ENCODE data around the gene SLC5A9.

GRCh38 chr1:48214820-48215219 lies 7.7 kb upstream of the SLC5A9 start:
- no peak for TF ChIP-seq CTCF (conservative IDR thresholded peaks at IDR 0.05; ENCODE audit: low read depth, low read length)
- no peak for TF ChIP-seq POLR2A (IDR thresholded peaks at IDR 0.05; ENCODE audit: low read depth, low read length)
- TF ChIP-seq RCOR1 (IDR thresholded peaks at IDR 0.05; ENCODE audit: insufficient replicate concordance, low read length) = no peak
